Lower leg skin (tissue), 3 donors: ENCODE results near the gene SMIM41.

Source experiments
- CTCF ChIP-seq, 3 donors: fragments of 450-650 bp; IDR thresholded peaks; one replicate each; pipeline ENCODE4 v1.5.1; 2016; ENCODE audit warnings: antibody characterized with exemption in 3 of 3, mild to moderate bottlenecking in 3 of 3, moderate library complexity in 2 of 3
- POLR2A ChIP-seq, 2 donors: fragments of 450-650 bp; IDR thresholded peaks; one replicate each; pipeline ENCODE4 v1.6.1; 2016 to 2017; ENCODE audit warnings: antibody characterized with exemption in 2 of 2, mild to moderate bottlenecking in 1 of 2, moderate library complexity in 1 of 2

GRCh38 chr12:52049688-52050087 lies 29.8 kb upstream of the SMIM41 start:
- no peak for TF ChIP-seq CTCF (IDR thresholded peaks at IDR 0.05)
- TF ChIP-seq POLR2A (IDR thresholded peaks at IDR 0.05): no peak
